GM19043 (cell line): ENCODE results near the gene PSTPIP2.

ENCODE experiments used
- ATAC-seq: cut with Tn5 transposase; IDR thresholded peaks from one replicate; pipeline ENCODE4 v1.9.1; 2021; ENCODE audit warnings: low read depth; ENCODE audit not compliant: unreplicated experiment

The PSTPIP2 gene

GRCh38 chr18:45940724-45941123 is 131.3 kb downstream of the PSTPIP2 start:
- no peak for ATAC-seq

- no peak for ATAC-seq
Measured at GRCh38 chr18:45939236-45939635, 132.8 kb downstream of the PSTPIP2 start.

DNA sequence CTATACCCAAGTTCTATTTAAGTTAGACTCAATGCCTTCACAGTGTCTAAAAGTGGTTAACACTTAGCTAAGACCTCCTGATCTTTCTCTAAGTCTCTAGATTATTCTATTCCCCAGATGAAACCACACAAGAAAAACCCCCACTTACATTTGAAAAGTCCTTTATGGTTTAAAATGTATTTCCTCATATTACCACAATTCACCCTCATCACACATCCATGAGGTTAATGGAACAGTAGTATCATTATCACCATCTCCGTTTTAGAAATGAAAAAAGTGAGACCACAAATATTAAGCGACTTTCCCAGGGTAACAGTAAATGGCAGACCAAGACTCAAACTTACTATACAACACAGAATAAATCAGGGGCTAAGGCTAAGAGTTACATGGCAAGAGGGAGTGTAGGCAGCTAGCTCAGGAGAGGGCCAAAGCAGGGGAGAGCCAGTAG is 133.5 kb downstream of the PSTPIP2 start:
- no peak for ATAC-seq

DNA sequence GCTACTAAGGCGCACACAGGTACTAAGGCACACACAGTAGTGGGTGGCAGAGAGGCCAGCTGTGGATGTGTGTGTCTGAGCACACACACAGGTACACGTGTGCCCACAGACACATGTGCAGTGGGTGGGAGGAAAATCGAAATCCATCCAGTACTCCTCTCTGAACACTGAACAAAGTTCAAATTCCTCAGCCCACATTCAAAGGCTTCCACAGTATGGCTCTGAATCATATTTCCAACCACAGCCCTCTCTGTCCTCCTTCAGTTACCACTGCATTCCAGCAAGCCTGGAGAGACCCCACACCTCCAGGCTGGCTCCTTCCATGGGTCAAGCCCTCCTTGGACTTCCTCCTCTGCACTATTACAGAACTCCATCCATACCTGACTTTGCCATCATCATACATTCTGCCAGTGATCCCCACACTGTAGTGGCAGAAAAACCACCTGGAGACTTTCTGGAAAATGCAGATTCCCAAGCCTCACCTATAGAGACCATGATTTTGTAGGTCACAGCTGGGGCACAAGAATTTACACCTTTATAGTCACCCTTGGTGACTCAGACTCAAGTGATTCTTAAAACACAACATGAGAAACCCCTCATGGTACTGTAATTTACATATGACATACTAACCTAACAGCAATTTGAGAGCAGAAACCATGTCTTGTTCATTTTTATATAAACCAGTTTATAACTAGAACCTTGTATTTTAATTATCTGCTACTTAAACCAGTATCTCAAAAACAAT is 136.3 kb downstream of the PSTPIP2 start:
- no peak for ATAC-seq
